ENCODE data around the gene ZBTB17. TPM values are rescaled to one million over a fixed set of nuclear protein-coding genes. Genes with fewer than 3 reads are reported as not detected.
A peak's percentile ranks its signal among the peaks of the same experiment; 100 is the strongest.

Gene ZBTB17
- total and polyA plus RNA-seq, 7 donors = 17.4 to 38.7 (median 24.3) TPM

DNA sequence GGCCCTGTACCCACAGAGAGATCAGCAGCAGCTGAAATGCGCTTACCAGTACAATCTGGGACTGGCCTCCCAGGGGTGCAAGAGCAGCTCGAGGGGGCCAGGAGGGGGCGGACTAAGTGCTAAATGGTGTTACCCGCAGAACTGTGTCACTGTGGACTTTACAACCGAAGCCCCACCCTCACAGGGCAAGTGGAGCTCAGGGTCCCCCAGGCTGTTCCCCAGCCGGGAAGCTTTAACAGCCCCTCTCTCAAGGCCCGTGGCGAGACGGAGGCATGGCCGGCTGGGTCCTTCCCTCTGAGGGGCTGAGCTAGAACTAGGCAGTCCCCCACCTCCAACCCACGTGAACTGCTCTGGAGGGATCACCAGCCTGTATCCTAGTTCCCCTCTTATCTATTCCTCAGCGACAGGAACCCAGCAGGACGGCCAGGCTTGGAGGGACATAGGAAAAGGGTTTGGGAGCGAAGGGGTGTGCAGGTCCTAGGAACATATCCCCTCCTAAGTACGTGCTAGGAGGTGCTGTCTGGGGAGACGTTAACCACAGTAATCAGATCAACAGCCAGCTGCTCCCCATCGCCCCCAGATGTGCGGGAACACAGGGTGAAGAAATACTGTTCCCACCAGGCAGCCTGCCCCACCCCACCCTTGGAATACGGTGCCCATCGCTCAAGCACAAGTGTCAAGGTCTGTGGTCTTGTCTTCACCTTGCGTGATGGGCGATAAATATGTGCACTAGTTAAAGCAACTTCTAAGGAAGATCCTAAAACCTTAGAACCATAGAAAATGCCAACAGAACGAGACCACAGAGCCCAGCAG is 24.4 kb downstream of the ZBTB17 start:
- H3K27me3 ChIP-seq = no peaks in the 10 kb centered on the region
- H3K9me3 ChIP-seq = no peaks in the 10 kb centered on the region
- H3K4me1 ChIP-seq = peaks cover 0 to 81% (median 73%) of the 10 kb centered on the region in 4 donors
- TF ChIP-seq POLR2AphosphoS5 (IDR thresholded peaks at IDR 0.05) (no peak), EP300 (IDR thresholded peaks at IDR 0.05) (no peak)
- intact Hi-C loops (cut with DNase I) = no loop called here
- DNase-seq = peak; percentile 66
- peak overlapping the region; percentile 78 to 96 (median 89) for H3K27ac ChIP-seq
- H3K4me3 ChIP-seq = no peak overlapping the region
- WGBS, 2 donors = 78 to 84% methylated on average over 23 of the region's 23 CpGs
- peaks cover 0 to 17% (median 0%) of the 10 kb centered on the region in 4 donors for H3K36me3 ChIP-seq

DNA sequence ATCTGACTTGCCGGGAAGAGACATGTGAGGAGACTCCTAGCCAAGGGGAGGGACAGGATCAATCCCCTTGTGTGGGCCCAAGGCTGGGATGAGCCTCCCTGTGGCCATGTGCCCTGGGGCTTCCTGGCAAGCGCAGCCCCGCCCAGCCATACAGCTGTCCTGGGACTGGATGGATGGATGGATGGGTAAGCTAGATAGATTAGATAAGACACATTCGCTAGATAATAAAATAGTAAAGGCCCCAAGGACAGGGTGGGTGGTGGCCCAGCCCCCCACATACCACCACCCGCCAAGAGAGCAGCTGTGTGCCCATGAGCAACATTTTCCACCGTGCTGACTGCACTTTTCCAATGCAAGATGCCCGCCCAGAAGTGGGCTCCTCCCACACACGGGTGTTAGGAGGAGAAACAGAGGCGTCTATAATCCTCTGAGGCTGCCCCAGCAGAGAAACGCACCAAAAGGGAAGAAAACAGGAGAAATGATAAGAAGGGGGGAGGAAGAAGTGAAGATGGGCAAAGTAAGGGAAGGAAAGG is 25.1 kb downstream of the ZBTB17 start:
- TF ChIP-seq POLR2AphosphoS5 (IDR thresholded peaks at IDR 0.05) = peak; percentile 30 to 66 (median 48)
- TF ChIP-seq, protein P1, sequence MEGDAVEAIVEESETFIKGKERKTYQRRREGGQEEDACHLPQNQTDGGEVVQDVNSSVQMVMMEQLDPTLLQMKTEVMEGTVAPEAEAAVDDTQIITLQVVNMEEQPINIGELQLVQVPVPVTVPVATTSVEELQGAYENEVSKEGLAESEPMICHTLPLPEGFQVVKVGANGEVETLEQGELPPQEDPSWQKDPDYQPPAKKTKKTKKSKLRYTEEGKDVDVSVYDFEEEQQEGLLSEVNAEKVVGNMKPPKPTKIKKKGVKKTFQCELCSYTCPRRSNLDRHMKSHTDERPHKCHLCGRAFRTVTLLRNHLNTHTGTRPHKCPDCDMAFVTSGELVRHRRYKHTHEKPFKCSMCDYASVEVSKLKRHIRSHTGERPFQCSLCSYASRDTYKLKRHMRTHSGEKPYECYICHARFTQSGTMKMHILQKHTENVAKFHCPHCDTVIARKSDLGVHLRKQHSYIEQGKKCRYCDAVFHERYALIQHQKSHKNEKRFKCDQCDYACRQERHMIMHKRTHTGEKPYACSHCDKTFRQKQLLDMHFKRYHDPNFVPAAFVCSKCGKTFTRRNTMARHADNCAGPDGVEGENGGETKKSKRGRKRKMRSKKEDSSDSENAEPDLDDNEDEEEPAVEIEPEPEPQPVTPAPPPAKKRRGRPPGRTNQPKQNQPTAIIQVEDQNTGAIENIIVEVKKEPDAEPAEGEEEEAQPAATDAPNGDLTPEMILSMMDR (IDR thresholded peaks at IDR 0.05) = no peak
- TF ChIP-seq EP300 (IDR thresholded peaks at IDR 0.05) = no peak
- WGBS, 2 donors = 57 to 69% methylated on average over 10 of the region's 10 CpGs

DNA sequence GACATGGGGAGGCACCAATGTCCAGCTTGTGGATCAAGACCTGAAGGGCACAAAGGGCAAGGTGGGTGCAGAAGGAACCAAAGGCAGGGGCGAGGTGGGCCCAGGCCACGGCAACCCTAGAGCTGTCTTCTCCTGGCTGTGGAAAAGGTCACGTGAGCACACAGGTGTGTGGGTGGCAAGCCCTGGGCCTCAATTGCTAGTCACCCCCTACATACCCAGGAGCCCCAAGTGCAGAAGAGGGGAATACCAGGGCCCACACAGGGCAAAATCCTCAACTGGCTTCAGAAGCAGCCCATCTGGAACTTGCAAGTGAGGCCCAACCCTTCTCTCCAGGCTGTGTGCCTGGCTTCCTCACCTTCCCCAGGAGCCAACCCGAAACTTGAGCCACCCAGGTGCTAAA is 25.6 kb downstream of the ZBTB17 start:
- Histone ChIP-seq H3K27me3 (no peaks in the 10 kb centered on the region), H3K9me3 (no peaks in the 10 kb centered on the region), H3K27ac (peak overlapping the region; percentile 78 to 96 (median 89)), H3K4me1 (peaks cover 0 to 69% (median 63%) of the 10 kb centered on the region in 4 donors), H3K36me3 (peaks cover 3 to 29% (median 7%) of the 10 kb centered on the region in 4 donors), H3K4me3 (peak overlapping the region in 3 of 4 donors; percentile 20 to 35 (median 33))
- TF ChIP-seq POLR2AphosphoS5 (IDR thresholded peaks at IDR 0.05) (no peak), POLR2A (IDR thresholded peaks at IDR 0.05) (no peak), EP300 (IDR thresholded peaks at IDR 0.05) (no peak)
- TF ChIP-seq, protein P1 (IDR thresholded peaks at IDR 0.05) = no peak
- 83 to 92% methylated on average over 4 of the region's 4 CpGs for WGBS, 2 donors
- DNase-seq = no peak
- intact Hi-C loops (cut with DNase I) = no loop called here

More for the DNA sequence above, 25.1 kb downstream of the ZBTB17 start:
- DNase-seq = peak; percentile 81
- Histone ChIP-seq H3K27ac (peak overlapping the region; percentile 78 to 96 (median 89)), H3K36me3 (peaks cover 0 to 23% (median 2%) of the 10 kb centered on the region in 4 donors), H3K27me3 (no peaks in the 10 kb centered on the region), H3K4me3 (no peak overlapping the region), H3K9me3 (no peaks in the 10 kb centered on the region), H3K4me1 (peaks cover 0 to 74% (median 65%) of the 10 kb centered on the region in 4 donors)
- intact Hi-C loops (cut with DNase I) = no loop called here

DNA sequence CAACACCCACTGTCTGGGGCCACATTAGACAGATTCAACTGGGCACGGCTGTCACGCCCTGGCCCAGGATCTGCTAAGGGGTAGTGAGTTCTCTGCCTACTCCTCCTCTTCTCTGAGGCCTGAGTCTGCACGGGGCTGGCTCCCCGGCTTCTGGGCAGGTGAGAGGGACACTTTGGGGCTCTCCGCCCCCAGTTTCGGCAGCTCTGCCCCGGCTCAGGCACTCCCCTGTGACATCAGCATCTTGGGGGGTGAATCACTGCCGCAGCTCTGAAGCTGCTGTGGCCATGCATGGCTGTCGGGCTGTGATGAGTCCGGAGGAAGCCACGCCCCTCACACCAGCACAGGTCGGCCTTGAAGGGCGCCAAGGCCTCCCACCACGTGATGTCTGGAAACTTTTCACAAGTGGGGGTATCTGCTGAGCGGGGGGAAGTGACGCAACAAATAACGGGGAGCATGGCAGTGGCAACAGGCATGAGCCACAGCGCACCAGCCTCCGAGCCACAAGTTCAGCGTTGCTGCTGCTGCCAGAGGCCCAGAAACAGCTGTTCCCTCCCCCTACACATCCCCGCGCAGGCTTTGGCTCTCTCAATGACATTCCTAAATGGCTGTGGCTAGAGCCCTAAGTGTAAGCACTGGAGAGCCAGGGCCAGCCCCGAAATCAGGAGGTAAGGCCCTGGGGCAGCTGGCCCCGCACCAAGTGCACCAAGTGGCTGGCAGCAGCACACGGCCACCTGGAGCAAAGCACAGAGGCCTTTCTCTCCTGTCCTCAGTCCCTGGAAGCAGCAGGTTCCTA is 26.3 kb downstream of the ZBTB17 start:
- intact Hi-C loops (cut with DNase I) = loop anchor here (2.0 to 5.0 kb wide), 2 partner anchors 52 to 101 kb away; no protein-coding TSS in a partner anchor
- Histone ChIP-seq H3K27me3 (no peaks in the 10 kb centered on the region), H3K36me3 (peaks cover 10 to 35% (median 14%) of the 10 kb centered on the region in 4 donors), H3K9me3 (no peaks in the 10 kb centered on the region), H3K4me1 (peaks cover 0 to 69% (median 63%) of the 10 kb centered on the region in 4 donors), H3K4me3 (peak overlapping the region in 3 of 4 donors; percentile 20 to 35 (median 33)), H3K27ac (peak overlapping the region; percentile 78 to 96 (median 89))
- 51 to 67% methylated on average over 25 of the region's 25 CpGs for WGBS, 2 donors
- DNase-seq = peak; percentile 99
- TF ChIP-seq POLR2A (IDR thresholded peaks at IDR 0.05) (no peak), EP300 (IDR thresholded peaks at IDR 0.05) (peak in 2 of 4 donors; percentile 3 to 92), POLR2AphosphoS5 (IDR thresholded peaks at IDR 0.05) (peak; percentile 60 to 93 (median 70))
- TF ChIP-seq, protein P1 (IDR thresholded peaks at IDR 0.05) = no peak

Measured in sigmoid colon (tissue), 7 donors.